ENCODE measurements around the gene ATP11A. TPM values are rescaled to one million over a fixed set of nuclear protein-coding genes. Genes with fewer than 3 reads are reported as not detected.

Gene ATP11A
- total and polyA plus RNA-seq, 4 donors: 18.0 to 24.7 (median 21.5) TPM

GRCh38 chr13:112876305-112877000 is 186.6 kb downstream of the ATP11A start:
- H3K9me3 ChIP-seq (ENCODE audit: control insufficient read depth, insufficient read depth, low read length): no peaks in the 10 kb centered on the region
- H3K27ac ChIP-seq (ENCODE audit: low read depth, low read length): no peak overlapping the region
- peaks cover 9% of the 10 kb centered on the region for H3K4me1 ChIP-seq (ENCODE audit: control insufficient read depth, insufficient read depth, low read length)
- WGBS (ENCODE audit: insufficient coverage): 93% methylated on average over 11 of the region's 15 CpGs
- no peak overlapping the region for H3K4me3 ChIP-seq (ENCODE audit: low read depth, low read length)
- no peaks in the 10 kb centered on the region for H3K27me3 ChIP-seq (ENCODE audit: control insufficient read depth, insufficient read depth, low read length)
- DNase-seq (ENCODE audit: low read depth in 4 of 6, low spot score in 6 of 6): no peak
- H3K36me3 ChIP-seq (ENCODE audit: control insufficient read depth, insufficient read depth, low read length): peaks cover 66% of the 10 kb centered on the region

DNA sequence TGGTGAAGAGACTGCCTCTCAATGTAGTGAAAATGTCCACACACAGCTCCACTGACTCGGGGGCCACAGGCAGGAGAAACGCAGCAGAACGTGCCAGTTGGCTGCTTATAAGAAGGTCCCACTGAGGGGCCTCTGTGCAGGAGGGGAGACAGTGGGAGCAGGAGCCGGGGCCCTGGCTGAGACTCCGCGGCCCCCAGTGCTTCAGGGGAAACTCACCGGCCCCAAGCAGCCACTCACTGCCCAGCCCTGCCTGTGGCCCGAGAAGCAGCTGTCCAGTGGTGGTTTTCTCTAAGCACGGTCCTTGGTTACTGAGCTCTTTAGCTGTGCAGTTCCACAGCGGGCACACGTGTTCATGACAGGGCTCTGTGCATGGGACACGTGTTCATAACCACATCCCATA is 187.2 kb downstream of the ATP11A start:
- 88% methylated on average over 12 of the region's 12 CpGs for WGBS (ENCODE audit: insufficient coverage)
- DNase-seq (ENCODE audit: low read depth in 4 of 6, low spot score in 6 of 6): no peak
- Histone ChIP-seq H3K36me3 (ENCODE audit: control insufficient read depth, insufficient read depth, low read length) (peaks cover 70% of the 10 kb centered on the region), H3K4me3 (ENCODE audit: low read depth, low read length) (no peak overlapping the region), H3K9me3 (ENCODE audit: control insufficient read depth, insufficient read depth, low read length) (no peaks in the 10 kb centered on the region), H3K4me1 (ENCODE audit: control insufficient read depth, insufficient read depth, low read length) (peaks cover 9% of the 10 kb centered on the region), H3K27ac (ENCODE audit: low read depth, low read length) (no peak overlapping the region), H3K27me3 (ENCODE audit: control insufficient read depth, insufficient read depth, low read length) (no peaks in the 10 kb centered on the region)

DNA sequence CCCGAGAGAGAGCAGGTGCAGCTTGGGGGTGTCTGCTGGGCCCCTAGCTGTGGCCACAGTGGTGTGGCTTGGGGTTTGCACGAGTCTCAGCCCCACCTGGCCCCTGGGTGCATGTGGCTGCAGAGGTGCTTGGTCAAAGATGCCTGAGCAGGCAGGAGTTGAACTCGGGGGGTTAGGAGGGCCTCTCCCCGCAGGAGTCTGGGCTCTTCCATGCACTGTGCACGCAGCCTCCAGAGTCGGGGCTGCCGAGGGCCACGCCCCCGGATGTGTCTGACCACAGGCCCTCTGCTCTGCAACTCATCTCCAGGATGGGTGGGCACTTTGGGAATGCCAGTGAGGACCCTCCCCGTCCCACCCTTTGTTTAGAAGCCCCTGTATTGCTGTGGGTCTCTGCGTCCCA is 187.7 kb downstream of the ATP11A start:
- no peak overlapping the region for H3K4me3 ChIP-seq (ENCODE audit: low read depth, low read length)
- H3K27me3 ChIP-seq (ENCODE audit: control insufficient read depth, insufficient read depth, low read length): no peaks in the 10 kb centered on the region
- H3K27ac ChIP-seq (ENCODE audit: low read depth, low read length): no peak overlapping the region
- H3K36me3 ChIP-seq (ENCODE audit: control insufficient read depth, insufficient read depth, low read length): peaks cover 74% of the 10 kb centered on the region
- H3K4me1 ChIP-seq (ENCODE audit: control insufficient read depth, insufficient read depth, low read length): peaks cover 9% of the 10 kb centered on the region
- H3K9me3 ChIP-seq (ENCODE audit: control insufficient read depth, insufficient read depth, low read length): no peaks in the 10 kb centered on the region
- no peak for DNase-seq (ENCODE audit: low read depth in 4 of 6, low spot score in 6 of 6)
- 92% methylated on average over 11 of the region's 11 CpGs for WGBS (ENCODE audit: insufficient coverage)

- DNase-seq (ENCODE audit: low read depth in 4 of 6, low spot score in 6 of 6): no peak
- Histone ChIP-seq H3K27ac (ENCODE audit: low read depth, low read length) (no peak overlapping the region), H3K27me3 (ENCODE audit: control insufficient read depth, insufficient read depth, low read length) (no peaks in the 10 kb centered on the region), H3K4me1 (ENCODE audit: control insufficient read depth, insufficient read depth, low read length) (peaks cover 9% of the 10 kb centered on the region), H3K4me3 (ENCODE audit: low read depth, low read length) (no peak overlapping the region), H3K36me3 (ENCODE audit: control insufficient read depth, insufficient read depth, low read length) (peaks cover 82% of the 10 kb centered on the region), H3K9me3 (ENCODE audit: control insufficient read depth, insufficient read depth, low read length) (no peaks in the 10 kb centered on the region)
- 90% methylated on average over 23 of the region's 28 CpGs for WGBS (ENCODE audit: insufficient coverage)
These were observed 188.4 kb downstream of the ATP11A start for GRCh38 chr13:112877976-112878955.

GRCh38 chr13:112879283-112879833 is 189.5 kb downstream of the ATP11A start:
- no peaks in the 10 kb centered on the region for H3K9me3 ChIP-seq (ENCODE audit: control insufficient read depth, insufficient read depth, low read length)
- H3K36me3 ChIP-seq (ENCODE audit: control insufficient read depth, insufficient read depth, low read length): peaks cover 79% of the 10 kb centered on the region
- H3K4me1 ChIP-seq (ENCODE audit: control insufficient read depth, insufficient read depth, low read length): peaks cover 4% of the 10 kb centered on the region
- H3K27me3 ChIP-seq (ENCODE audit: control insufficient read depth, insufficient read depth, low read length): no peaks in the 10 kb centered on the region
- 80% methylated on average over 20 of the region's 20 CpGs for whole genome bisulfite sequencing (ENCODE audit: insufficient coverage)
- H3K4me3 ChIP-seq (ENCODE audit: low read depth, low read length): no peak overlapping the region
- no peak for DNase-seq (ENCODE audit: low read depth in 4 of 6, low spot score in 6 of 6)
- no peak overlapping the region for H3K27ac ChIP-seq (ENCODE audit: low read depth, low read length)

DNA sequence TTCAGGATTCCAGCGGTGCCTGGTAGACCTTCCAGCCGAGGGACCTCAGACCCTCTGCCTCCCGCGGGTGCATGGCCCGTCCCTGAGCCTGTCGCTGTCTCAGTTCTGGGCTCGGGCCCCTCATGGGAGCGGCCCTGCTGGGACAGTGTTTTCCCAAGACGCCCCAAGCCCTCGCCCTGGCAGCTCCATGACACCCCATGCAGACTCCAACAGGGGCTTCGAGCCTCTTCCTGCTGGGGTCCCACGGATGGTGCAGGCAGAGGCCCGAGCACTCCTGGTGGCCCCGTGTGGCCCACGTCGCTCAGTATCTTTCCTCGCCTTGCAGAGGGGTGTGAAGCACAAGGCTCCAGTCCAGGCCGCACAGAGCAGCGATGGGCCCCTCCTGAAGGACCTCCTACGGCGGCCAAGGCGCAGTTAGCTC is 190.4 kb downstream of the ATP11A start:
- Histone ChIP-seq H3K4me1 (ENCODE audit: control insufficient read depth, insufficient read depth, low read length) (no peaks in the 10 kb centered on the region), H3K36me3 (ENCODE audit: control insufficient read depth, insufficient read depth, low read length) (peaks cover 73% of the 10 kb centered on the region), H3K27ac (ENCODE audit: low read depth, low read length) (no peak overlapping the region), H3K9me3 (ENCODE audit: control insufficient read depth, insufficient read depth, low read length) (no peaks in the 10 kb centered on the region), H3K4me3 (ENCODE audit: low read depth, low read length) (no peak overlapping the region), H3K27me3 (ENCODE audit: control insufficient read depth, insufficient read depth, low read length) (no peaks in the 10 kb centered on the region)
- 89% methylated on average over 22 of the region's 22 CpGs for WGBS (ENCODE audit: insufficient coverage)
- DNase-seq (ENCODE audit: low read depth in 4 of 6, low spot score in 6 of 6): no peak

GRCh38 chr13:112880976-112881540 is 191.2 kb downstream of the ATP11A start:
- peaks cover 7% of the 10 kb centered on the region for H3K4me1 ChIP-seq (ENCODE audit: control insufficient read depth, insufficient read depth, low read length)
- H3K9me3 ChIP-seq (ENCODE audit: control insufficient read depth, insufficient read depth, low read length): no peaks in the 10 kb centered on the region
- 93% methylated on average over 20 of the region's 21 CpGs for WGBS (ENCODE audit: insufficient coverage)
- DNase-seq (ENCODE audit: low read depth in 4 of 6, low spot score in 6 of 6): no peak
- no peak overlapping the region for H3K4me3 ChIP-seq (ENCODE audit: low read depth, low read length)
- no peaks in the 10 kb centered on the region for H3K27me3 ChIP-seq (ENCODE audit: control insufficient read depth, insufficient read depth, low read length)
- H3K27ac ChIP-seq (ENCODE audit: low read depth, low read length): no peak overlapping the region
- H3K36me3 ChIP-seq (ENCODE audit: control insufficient read depth, insufficient read depth, low read length): peaks cover 68% of the 10 kb centered on the region

DNA sequence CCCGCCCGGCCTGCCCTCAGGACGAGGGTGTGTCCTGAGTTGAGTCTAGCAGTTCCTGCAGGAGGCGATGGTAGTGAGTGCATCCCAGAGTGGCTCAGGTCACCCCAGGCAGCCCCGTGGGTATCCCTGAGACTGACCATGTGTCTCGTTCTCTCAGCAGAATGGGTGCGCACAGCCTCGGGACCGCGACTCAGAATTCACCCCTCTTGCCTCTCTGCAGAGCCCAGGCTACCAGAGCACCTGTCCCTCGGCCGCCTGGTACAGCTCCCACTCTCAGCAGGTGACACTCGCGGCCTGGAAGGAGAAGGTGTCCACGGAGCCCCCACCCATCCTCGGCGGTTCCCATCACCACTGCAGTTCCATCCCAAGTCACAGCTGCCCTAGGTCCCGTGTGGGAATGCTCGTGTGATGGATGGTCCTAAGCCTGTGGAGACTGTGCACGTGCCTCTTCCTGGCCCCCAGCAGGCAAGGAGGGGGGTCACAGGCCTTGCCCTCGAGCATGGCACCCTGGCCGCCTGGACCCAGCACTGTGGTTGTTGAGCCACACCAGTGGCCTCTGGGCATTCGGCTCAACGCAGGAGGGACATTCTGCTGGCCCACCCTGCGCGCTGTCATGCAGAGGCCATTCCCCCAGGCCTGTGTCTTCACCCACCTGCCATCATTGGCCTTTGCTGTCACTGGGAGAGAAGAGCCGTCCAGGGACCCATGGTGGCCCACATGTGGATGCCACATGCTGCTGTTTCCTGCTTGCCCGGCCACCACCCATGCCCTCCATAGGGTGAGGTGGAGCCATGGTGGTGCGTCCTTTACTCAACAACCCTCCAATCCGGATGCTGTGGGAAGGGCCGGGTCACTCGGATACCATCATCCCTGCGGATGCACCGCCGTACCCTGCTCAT is 192.1 kb downstream of the ATP11A start:
- Histone ChIP-seq H3K4me1 (ENCODE audit: control insufficient read depth, insufficient read depth, low read length) (peaks cover 9% of the 10 kb centered on the region), H3K27me3 (ENCODE audit: control insufficient read depth, insufficient read depth, low read length) (no peaks in the 10 kb centered on the region), H3K4me3 (ENCODE audit: low read depth, low read length) (no peak overlapping the region), H3K9me3 (ENCODE audit: control insufficient read depth, insufficient read depth, low read length) (no peaks in the 10 kb centered on the region), H3K27ac (ENCODE audit: low read depth, low read length) (no peak overlapping the region), H3K36me3 (ENCODE audit: control insufficient read depth, insufficient read depth, low read length) (peaks cover 60% of the 10 kb centered on the region)
- 97% methylated on average over 34 of the region's 35 CpGs for WGBS (ENCODE audit: insufficient coverage)
- DNase-seq (ENCODE audit: low read depth in 4 of 6, low spot score in 6 of 6): no peak
